ENCODE measurements around the gene PSEN1.

The PSEN1 gene

GRCh38 chr14:73136387-73137225, at the start of gene PSEN1:
Gene PSEN1, plus strand, starts transcription at chr14:73136507. Its CDS starts 11,513 bp downstream, at chr14:73148020.
- peak; percentile 99 for DNase-seq

DNA sequence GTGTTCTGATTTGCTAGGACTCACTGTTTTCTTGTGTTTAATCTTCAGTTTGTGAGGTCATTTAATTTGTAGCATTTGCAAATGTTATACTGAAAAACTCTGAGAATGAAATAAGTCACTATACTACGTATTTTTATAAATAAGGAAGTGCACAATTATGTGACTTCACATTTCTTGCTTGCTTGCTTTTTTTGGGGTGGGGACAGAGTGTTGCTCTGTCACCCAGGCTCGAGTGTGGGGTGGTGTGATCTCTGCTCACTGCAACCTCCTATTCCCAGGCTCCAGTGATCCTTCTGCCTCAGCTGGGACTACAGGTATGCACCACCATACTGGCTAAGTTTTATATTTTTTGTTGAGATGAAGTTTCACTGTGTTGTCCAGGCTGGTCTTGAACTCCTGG, 45.3 kb upstream of the PSEN1 start:
- no peak for DNase-seq

DNA sequence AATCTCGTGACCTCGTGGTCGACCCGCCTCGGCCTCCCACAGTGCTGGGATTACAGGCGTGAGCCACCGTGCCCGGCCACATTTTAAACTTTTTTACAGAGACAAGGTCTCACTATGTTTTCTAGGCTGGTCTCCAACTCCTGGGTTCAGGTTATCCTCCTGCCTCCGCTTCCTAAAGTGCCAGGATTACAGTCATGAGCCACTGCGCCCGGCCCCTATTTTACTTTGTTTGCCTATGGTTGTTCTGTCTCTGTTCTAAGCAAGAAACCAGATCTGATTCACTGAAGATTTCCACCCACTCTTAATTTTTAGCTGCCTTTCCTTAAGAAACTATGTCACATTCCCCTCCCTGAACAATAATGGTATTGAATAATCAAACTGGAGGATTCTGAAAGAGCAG, 38.9 kb upstream of the PSEN1 start:
- DNase-seq: no peak

GRCh38 chr14:73100334-73100733, 36.0 kb upstream of the PSEN1 start:
- no peak for DNase-seq

- DNase-seq: no peak
These were observed 33.4 kb upstream of the PSEN1 start for GRCh38 chr14:73102806-73103497.

GRCh38 chr14:73105050-73105449, 31.3 kb upstream of the PSEN1 start:
- no peak for DNase-seq

DNA sequence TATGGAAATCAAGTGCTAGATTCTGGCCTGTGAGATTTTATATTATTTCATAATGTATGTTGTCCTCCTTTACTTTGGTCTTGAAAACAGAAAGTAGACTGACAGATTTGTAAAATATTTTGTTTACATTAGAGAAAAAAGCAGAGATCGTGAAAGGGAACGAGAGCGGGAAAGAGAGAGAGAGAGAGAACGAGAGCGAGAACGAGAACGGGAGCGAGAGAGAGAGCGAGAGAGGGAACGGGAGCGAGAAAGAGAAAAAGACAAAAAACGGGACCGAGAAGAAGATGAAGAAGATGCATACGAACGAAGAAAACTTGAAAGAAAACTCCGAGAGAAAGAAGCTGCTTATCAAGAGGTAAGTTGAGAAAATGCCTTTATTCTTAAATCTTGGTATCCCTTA, 30.6 kb upstream of the PSEN1 start:
- DNase-seq: no peak

DNA sequence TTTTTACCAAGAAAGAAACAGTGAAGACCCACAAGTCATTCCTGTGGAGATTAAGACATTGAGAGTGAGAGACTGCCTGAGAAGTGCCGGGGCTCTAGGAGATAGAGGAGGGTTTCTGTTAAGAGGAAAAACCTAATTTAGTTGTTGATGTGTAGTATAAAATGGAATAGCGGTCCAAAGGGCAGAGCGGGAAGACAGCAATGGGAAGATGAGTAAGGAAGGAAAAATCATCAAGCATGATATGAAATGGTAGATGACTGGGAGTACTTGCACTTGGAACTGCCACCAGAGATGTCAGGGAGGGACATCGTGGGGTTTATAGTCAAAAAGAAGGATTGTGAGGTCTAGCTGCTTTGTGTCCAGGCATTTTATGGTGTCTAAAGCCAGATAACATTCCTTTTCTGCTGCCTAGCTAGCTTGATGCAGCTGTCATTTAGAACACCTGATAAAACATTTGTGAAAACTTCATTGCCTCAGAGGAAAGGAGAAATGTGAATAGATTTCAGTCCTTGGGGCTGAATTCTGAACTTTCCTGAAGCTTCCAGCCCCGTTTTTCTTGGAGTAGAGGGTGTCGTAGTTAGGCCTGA, 20.1 kb upstream of the PSEN1 start:
- no peak for DNase-seq

DNA sequence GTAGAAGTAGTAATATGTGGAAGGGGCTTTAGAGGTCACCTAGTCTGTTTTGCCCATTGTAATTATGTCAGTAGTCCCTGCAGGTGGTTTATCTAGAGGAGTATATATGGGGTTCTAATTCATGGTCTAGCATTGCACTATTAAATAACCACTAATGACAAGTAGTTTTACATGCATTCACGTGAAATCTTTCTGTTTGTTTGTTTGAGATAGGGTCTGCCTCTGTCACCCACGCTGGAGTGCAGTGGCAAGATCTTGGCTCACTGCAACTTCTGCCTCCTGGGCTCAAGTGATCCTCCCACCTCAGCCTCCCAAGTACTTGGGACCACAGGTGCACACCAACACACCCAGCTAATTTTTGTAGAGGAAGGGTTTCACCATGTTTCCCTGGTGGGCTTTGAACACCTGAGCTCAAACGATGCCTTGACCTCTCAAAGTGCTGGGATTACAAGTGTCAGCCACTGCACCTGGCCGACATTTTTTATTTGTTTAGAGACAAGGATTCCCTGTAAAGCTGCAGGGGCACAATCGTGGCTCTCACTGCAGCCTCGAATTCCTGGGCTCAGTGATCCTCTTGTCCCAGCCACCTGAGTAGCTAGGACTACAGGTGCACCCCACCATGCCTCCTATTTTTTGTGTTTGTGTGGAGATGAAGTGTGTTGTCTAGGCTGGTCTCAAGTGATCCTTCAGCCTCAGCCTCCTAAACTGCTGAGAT, 12.0 kb upstream of the PSEN1 start:
- no peak for DNase-seq

DNA sequence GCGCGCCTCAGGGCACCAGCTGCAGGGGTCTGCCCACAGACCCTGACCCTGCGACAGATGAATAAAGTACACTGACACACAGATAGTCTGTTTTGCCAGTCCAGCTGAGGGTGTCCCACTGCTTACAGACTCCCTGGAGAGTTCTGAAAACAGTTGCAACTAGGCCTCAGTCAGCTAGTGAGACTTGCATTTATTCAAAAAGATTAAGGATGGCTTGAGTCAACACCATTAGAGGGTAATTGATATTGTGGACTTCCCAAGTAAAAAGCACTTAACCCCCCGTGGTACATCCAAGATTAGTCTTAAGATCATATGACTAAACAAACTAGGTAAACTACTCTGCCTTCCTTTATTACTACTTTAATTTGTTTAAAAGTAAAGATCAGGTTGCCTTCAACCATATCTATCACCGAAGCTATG, 11.1 kb upstream of the PSEN1 start:
- no peak for DNase-seq

GRCh38 chr14:73125746-73126145, 10.6 kb upstream of the PSEN1 start:
- no peak for DNase-seq

DNA sequence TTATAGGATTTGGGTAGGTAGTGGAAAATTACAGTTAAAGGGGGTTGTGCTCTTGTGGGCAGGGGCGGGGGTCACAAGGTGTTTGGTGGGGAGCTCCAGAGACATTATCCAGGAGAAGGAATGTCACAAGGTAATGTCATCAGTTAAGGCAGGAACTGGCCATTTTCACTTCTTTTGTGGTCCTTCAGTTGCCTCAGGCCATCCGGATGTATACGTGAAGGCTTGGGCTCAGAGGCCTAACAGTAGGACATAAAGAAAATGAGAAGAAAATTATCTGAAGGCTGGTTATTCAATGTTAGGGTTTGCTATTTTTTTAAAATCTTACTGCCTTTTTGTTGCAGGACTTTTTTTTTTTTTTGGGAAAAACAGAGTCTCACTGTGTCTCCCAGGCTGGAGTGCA, 2.5 kb upstream of the PSEN1 start:
- DNase-seq: no peak

DNA sequence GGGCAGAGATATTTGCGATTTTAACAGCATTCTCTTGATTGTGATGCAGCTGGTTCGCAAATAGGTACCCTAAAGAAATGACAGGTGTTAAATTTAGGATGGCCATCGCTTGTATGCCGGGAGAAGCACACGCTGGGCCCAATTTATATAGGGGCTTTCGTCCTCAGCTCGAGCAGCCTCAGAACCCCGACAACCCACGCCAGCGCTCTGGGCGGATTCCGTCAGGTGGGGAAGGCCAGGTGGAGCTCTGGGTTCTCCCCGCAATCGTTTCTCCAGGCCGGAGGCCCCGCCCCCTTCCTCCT, 271 bp upstream of the PSEN1 start:
- no peak for DNase-seq

- DNase-seq: no peak
These were observed 4.6 kb downstream of the PSEN1 start for GRCh38 chr14:73140811-73141323.

- DNase-seq: no peak
These were observed 5.9 kb downstream of the PSEN1 start for GRCh38 chr14:73142216-73142615.

- DNase-seq: no peak
These were observed 6.7 kb downstream of the PSEN1 start for GRCh38 chr14:73143003-73143402.

DNA sequence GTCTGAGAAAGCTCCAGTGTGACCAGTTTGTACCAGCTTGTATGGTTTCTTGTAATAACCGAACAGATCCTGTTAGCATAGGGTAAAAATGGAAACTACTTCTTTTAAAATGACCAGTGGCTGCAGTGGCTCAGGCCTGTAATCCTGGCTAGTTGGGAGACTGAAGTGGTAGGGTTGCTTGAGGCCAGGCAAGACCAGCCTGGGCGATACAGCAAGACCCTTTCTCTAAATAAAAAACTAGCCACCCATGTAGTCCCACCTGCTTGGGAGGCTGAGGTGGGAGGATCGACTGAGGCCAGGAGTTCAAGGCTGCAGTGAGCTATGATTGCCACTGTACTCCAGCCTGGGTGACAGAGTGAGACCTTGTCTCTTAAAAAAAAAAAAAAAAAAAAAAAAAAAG, 7.3 kb downstream of the PSEN1 start:
- DNase-seq: no peak

GRCh38 chr14:73145371-73145770, 9.1 kb downstream of the PSEN1 start:
- DNase-seq: no peak

- no peak for DNase-seq
These were observed 9.8 kb downstream of the PSEN1 start for GRCh38 chr14:73146111-73146510.

DNA sequence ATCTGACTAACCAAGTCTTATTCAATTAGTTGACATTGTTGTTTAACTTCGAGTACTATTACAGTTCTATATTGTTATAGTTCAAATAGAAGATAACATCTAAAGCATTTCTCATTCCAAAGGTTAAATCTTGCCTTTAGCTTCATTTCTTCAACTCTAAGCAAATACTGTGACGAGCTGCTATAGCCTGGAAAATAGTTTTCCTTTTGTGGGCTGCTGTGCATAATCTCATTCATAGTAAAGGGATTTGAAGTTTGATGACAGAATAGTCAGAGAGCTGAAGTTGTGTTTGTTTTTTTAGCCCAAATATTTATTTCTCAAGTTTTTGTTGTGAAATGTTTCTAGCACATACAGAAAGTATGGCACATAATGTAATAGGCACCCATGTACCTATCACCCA, 13.4 kb downstream of the PSEN1 start:
- DNase-seq: no peak

GRCh38 chr14:73153272-73153671, 17.0 kb downstream of the PSEN1 start:
- no peak for DNase-seq

GRCh38 chr14:73162251-73162650, 25.9 kb downstream of the PSEN1 start:
- DNase-seq: no peak

DNA sequence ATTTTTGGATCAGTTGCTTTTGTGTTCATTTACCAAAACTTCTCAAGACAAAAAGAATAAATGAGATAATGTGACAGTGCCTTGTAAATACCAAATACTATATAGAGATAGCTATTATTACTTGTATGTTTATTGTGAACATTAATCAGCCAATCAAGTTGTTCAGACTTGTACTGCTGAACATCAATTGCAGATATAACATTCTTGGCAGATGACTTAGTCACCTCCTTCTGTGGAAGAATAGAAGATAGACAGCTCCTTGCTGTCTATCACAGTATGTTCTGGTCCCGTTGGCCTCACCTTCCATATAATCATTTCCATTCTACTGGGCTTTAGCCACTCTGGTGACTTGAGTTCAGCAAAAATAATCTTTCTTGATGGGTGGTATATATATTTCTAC, 30.1 kb downstream of the PSEN1 start:
- no peak for DNase-seq
